SJSA1 (cell line): ENCODE results near the gene SPRY2. TPM values are rescaled to one million over a fixed set of nuclear protein-coding genes. Genes with fewer than 3 reads are reported as not detected.

Experiments used
- DNase-seq, 2 experiments: peaks; one replicate each; pipeline ENCODE4 v3.0.0-alpha.2; 2015 to 2020; ENCODE audit warnings: low spot score in 2 of 2, low read depth in 1 of 2
- H3K27ac ChIP-seq: fragments of 250-450 bp; sonication (Bioruptor Pico); 2 replicates; pipeline ENCODE4 v1.5.1; 2020; ENCODE audit warnings: mild to moderate bottlenecking, moderate library complexity
- H3K27me3 ChIP-seq: fragments of 250-450 bp; sonication (Bioruptor Pico); replicated peaks from 2 replicates; pipeline ENCODE4 v1.5.1; 2020; ENCODE audit warnings: mild to moderate bottlenecking, moderate library complexity
- H3K36me3 ChIP-seq: fragments of 250-450 bp; sonication (Bioruptor Pico); 2 replicates; pipeline ENCODE4 v1.5.1; 2020; ENCODE audit warnings: mild to moderate bottlenecking
- H3K4me1 ChIP-seq: fragments of 250-450 bp; sonication (Bioruptor Pico); replicated peaks from 2 replicates; pipeline ENCODE4 v1.6.1; 2021; ENCODE audit warnings: mild to moderate bottlenecking
- H3K4me3 ChIP-seq: fragments of 250-450 bp; sonication (Bioruptor Pico); 2 replicates; pipeline ENCODE4 v1.5.1; 2020; ENCODE audit warnings: mild to moderate bottlenecking
- H3K9me3 ChIP-seq: fragments of 250-450 bp; sonication (Bioruptor Pico); replicated peaks from 2 replicates; pipeline ENCODE4 v1.5.1; 2020; ENCODE audit warnings: mild to moderate bottlenecking
- total RNA-seq: library from RNA; depleted of rRNA; stranded (reverse); fragments of >200 nt; shearing (Covaris generic); gene quantifications from 2 replicates; pipeline ENCODE4 v1.2.3, GENCODE V29; 2014

SPRY2 gene
- total RNA-seq, 1 experiment from 2014 or later: 43.3 TPM

GRCh38 chr13:80341756-80342370 lies 937 bp upstream of the SPRY2 start:
- H3K27ac ChIP-seq: peak overlapping the region; percentile 93
- H3K27me3 ChIP-seq: no peaks in the 10 kb centered on the region
- peak in 1 of 2 experiments; percentile 85 for DNase-seq
- H3K36me3 ChIP-seq: peaks cover 33% of the 10 kb centered on the region
- H3K9me3 ChIP-seq: no peaks in the 10 kb centered on the region
- peaks cover 30% of the 10 kb centered on the region for H3K4me1 ChIP-seq
- peak overlapping the region; percentile 73 for H3K4me3 ChIP-seq

GRCh38 chr13:80340651-80341100 lies 250 bp downstream of the SPRY2 start:
- Histone ChIP-seq H3K4me1 (peaks cover 31% of the 10 kb centered on the region), H3K27me3 (no peaks in the 10 kb centered on the region), H3K36me3 (peaks cover 45% of the 10 kb centered on the region), H3K4me3 (peak overlapping the region; percentile 73), H3K9me3 (no peaks in the 10 kb centered on the region), H3K27ac (peak overlapping the region; percentile 93)
- peak in 1 of 2 experiments; percentile 95 for DNase-seq

- peak overlapping the region; percentile 73 for H3K4me3 ChIP-seq
- peak in 1 of 2 experiments; percentile 86 for DNase-seq
- H3K36me3 ChIP-seq: peaks cover 49% of the 10 kb centered on the region
- H3K4me1 ChIP-seq: peaks cover 34% of the 10 kb centered on the region
- no peaks in the 10 kb centered on the region for H3K9me3 ChIP-seq
- H3K27ac ChIP-seq: peak overlapping the region; percentile 93
- H3K27me3 ChIP-seq: no peaks in the 10 kb centered on the region
Observed at GRCh38 chr13:80339912-80340650, 845 bp downstream of the SPRY2 start.

- no peaks in the 10 kb centered on the region for H3K9me3 ChIP-seq
- H3K27me3 ChIP-seq: no peaks in the 10 kb centered on the region
- peak; percentile 51 to 84 for DNase-seq
Observed at GRCh38 chr13:80339563-80339911, 1.4 kb downstream of the SPRY2 start.

GRCh38 chr13:80338781-80339562 lies 2.0 kb downstream of the SPRY2 start:
- Histone ChIP-seq H3K4me3 (peak overlapping the region; percentile 73), H3K27ac (peak overlapping the region; percentile 93)

More at GRCh38 chr13:80339563-80339911, 1.4 kb downstream of the SPRY2 start:
- peak overlapping the region; percentile 73 for H3K4me3 ChIP-seq
- H3K27ac ChIP-seq: peak overlapping the region; percentile 93
- H3K36me3 ChIP-seq: peaks cover 53% of the 10 kb centered on the region
- H3K4me1 ChIP-seq: peaks cover 40% of the 10 kb centered on the region

GRCh38 chr13:80337288-80338081 lies 3.4 kb downstream of the SPRY2 start:
- peaks cover 35% of the 10 kb centered on the region for H3K4me1 ChIP-seq
- H3K27me3 ChIP-seq: no peaks in the 10 kb centered on the region
- H3K36me3 ChIP-seq: peaks cover 70% of the 10 kb centered on the region
- H3K9me3 ChIP-seq: no peaks in the 10 kb centered on the region
- no peak overlapping the region for H3K27ac ChIP-seq
- peak overlapping the region; percentile 73 for H3K4me3 ChIP-seq
- DNase-seq: no peak

More at GRCh38 chr13:80338781-80339562, 2.0 kb downstream of the SPRY2 start:
- DNase-seq: peak; percentile 92 to 93
- Histone ChIP-seq H3K27me3 (no peaks in the 10 kb centered on the region), H3K36me3 (peaks cover 58% of the 10 kb centered on the region), H3K4me1 (peaks cover 43% of the 10 kb centered on the region), H3K9me3 (no peaks in the 10 kb centered on the region)

GRCh38 chr13:80336776-80337287 lies 4.1 kb downstream of the SPRY2 start:
- Histone ChIP-seq H3K4me1 (peaks cover 32% of the 10 kb centered on the region), H3K9me3 (no peaks in the 10 kb centered on the region), H3K4me3 (no peak overlapping the region), H3K27ac (no peak overlapping the region), H3K27me3 (no peaks in the 10 kb centered on the region), H3K36me3 (peaks cover 77% of the 10 kb centered on the region)
- DNase-seq: peak in 1 of 2 experiments; percentile 60

GRCh38 chr13:80336370-80336769 lies 4.6 kb downstream of the SPRY2 start:
- DNase-seq: no peak
- H3K36me3 ChIP-seq: peaks cover 81% of the 10 kb centered on the region
- peaks cover 32% of the 10 kb centered on the region for H3K4me1 ChIP-seq
- H3K27ac ChIP-seq: no peak overlapping the region
- H3K27me3 ChIP-seq: no peaks in the 10 kb centered on the region
- H3K9me3 ChIP-seq: no peaks in the 10 kb centered on the region
- H3K4me3 ChIP-seq: no peak overlapping the region

- Histone ChIP-seq H3K27ac (peak overlapping the region; percentile 2; the same call in 1 of the 2 replicates), H3K4me3 (no peak overlapping the region), H3K36me3 (peaks cover 82% of the 10 kb centered on the region), H3K9me3 (no peaks in the 10 kb centered on the region), H3K4me1 (peaks cover 32% of the 10 kb centered on the region), H3K27me3 (no peaks in the 10 kb centered on the region)
- peak in 1 of 2 experiments; percentile 79 for DNase-seq
Observed at GRCh38 chr13:80334597-80335260, 6.2 kb downstream of the SPRY2 start.

- Histone ChIP-seq H3K4me3 (no peak overlapping the region), H3K4me1 (peaks cover 14% of the 10 kb centered on the region), H3K36me3 (peaks cover 67% of the 10 kb centered on the region), H3K27me3 (no peaks in the 10 kb centered on the region), H3K9me3 (no peaks in the 10 kb centered on the region), H3K27ac (no peak overlapping the region)
- DNase-seq: no peak
Observed at GRCh38 chr13:80331984-80332383, 8.9 kb downstream of the SPRY2 start.

GRCh38 chr13:80329250-80329649 lies 11.7 kb downstream of the SPRY2 start:
- no peak for DNase-seq
- Histone ChIP-seq H3K27ac (no peak overlapping the region), H3K4me1 (peaks cover under 1% of the 10 kb centered on the region), H3K36me3 (peaks cover 49% of the 10 kb centered on the region), H3K27me3 (no peaks in the 10 kb centered on the region), H3K9me3 (no peaks in the 10 kb centered on the region), H3K4me3 (no peak overlapping the region)

- Histone ChIP-seq H3K4me1 (peaks cover 4% of the 10 kb centered on the region), H3K4me3 (no peak overlapping the region), H3K27me3 (no peaks in the 10 kb centered on the region), H3K36me3 (no peaks in the 10 kb centered on the region), H3K9me3 (0 out of 2 replicates have a peak, but pooled peaks cover 2% of the 10 kb centered on the region), H3K27ac (no peak overlapping the region)
- no peak for DNase-seq
Observed at GRCh38 chr13:80319004-80319403, 21.9 kb downstream of the SPRY2 start.
